ENCODE results near the gene ANKRD23. TPM values are rescaled to one million over a fixed set of nuclear protein-coding genes. Genes with fewer than 3 reads are reported as not detected.

Gene ANKRD23
- total RNA-seq, 1 experiment from 2014 or later: 8.9 TPM

DNA sequence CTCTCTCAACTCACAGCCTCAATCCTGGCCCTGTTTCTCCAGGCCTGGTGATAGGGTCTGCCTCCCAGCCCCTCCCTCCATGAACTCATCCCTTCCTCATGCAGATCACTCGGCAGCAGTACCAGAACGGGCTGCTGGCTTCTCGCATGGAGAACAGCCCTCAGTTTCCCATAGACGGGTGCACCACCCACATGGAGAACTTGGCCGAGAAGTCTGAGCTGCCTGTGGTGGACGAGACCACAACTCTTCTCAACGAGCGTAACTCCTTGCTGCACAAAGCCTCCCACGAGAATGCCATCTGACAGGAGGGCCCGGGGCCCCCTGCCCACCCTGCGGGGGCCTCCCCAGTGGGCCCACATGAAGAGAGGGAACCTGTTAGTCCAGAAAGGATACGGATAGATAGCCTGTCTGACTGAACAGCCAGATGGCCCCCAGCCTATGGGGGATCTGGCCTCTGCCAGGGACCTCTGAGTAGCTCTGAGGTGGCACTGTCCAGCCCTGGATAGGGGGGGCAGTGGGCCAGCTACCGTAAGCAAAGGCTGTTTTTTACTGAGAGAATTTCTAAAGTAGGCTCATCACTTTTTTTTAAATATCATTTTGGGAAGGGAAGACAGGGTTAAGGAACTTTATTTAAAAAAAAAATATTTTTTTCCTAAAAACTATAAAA is 34.5 kb downstream of the ANKRD23 start:
- no TSS peak for BruUV-seq (replicated peaks)
- H4K20me1 ChIP-seq (ENCODE audit: insufficient read depth): no peaks in the 10 kb centered on the region
- H2AFZ ChIP-seq: no peak overlapping the region
- ChIA-PET POLR2A (ENCODE audit: unreplicated experiment) (no interaction called here), CTCF (no interaction called here)
- no peaks in the 10 kb centered on the region for H3K27me3 ChIP-seq (ENCODE audit: insufficient read depth, low read depth)
- H3K9me3 ChIP-seq (ENCODE audit: insufficient read depth, low read depth): no peaks in the 10 kb centered on the region
- no peak for TF ChIP-seq EZH2 (IDR thresholded peaks at IDR 0.05; ENCODE audit: low read depth)
- TF ChIP-seq, protein P1, sequence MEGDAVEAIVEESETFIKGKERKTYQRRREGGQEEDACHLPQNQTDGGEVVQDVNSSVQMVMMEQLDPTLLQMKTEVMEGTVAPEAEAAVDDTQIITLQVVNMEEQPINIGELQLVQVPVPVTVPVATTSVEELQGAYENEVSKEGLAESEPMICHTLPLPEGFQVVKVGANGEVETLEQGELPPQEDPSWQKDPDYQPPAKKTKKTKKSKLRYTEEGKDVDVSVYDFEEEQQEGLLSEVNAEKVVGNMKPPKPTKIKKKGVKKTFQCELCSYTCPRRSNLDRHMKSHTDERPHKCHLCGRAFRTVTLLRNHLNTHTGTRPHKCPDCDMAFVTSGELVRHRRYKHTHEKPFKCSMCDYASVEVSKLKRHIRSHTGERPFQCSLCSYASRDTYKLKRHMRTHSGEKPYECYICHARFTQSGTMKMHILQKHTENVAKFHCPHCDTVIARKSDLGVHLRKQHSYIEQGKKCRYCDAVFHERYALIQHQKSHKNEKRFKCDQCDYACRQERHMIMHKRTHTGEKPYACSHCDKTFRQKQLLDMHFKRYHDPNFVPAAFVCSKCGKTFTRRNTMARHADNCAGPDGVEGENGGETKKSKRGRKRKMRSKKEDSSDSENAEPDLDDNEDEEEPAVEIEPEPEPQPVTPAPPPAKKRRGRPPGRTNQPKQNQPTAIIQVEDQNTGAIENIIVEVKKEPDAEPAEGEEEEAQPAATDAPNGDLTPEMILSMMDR (conservative IDR thresholded peaks at IDR 0.05): no peak
- no peak overlapping the region for H3K27ac ChIP-seq
- no peak for DNase-seq
- no peaks in the 10 kb centered on the region for H3K9me2 ChIP-seq (ENCODE audit: insufficient read depth)
- peaks cover 3% of the 10 kb centered on the region for H3F3A ChIP-seq (ENCODE audit: insufficient read depth, low read depth)
- H3K4me1 ChIP-seq (replicated peaks; ENCODE audit: insufficient read depth): no peaks in the 10 kb centered on the region
- H3K79me2 ChIP-seq (ENCODE audit: low read depth): no peaks in the 10 kb centered on the region
- intact Hi-C loops (cut with micrococcal nuclease; ENCODE audit: unreplicated experiment): no loop called here
- H3K36me3 ChIP-seq (ENCODE audit: low read depth): no peaks in the 10 kb centered on the region
- no peak overlapping the region for H3K4me3 ChIP-seq
- H3K4me2 ChIP-seq: no peak overlapping the region

DNA sequence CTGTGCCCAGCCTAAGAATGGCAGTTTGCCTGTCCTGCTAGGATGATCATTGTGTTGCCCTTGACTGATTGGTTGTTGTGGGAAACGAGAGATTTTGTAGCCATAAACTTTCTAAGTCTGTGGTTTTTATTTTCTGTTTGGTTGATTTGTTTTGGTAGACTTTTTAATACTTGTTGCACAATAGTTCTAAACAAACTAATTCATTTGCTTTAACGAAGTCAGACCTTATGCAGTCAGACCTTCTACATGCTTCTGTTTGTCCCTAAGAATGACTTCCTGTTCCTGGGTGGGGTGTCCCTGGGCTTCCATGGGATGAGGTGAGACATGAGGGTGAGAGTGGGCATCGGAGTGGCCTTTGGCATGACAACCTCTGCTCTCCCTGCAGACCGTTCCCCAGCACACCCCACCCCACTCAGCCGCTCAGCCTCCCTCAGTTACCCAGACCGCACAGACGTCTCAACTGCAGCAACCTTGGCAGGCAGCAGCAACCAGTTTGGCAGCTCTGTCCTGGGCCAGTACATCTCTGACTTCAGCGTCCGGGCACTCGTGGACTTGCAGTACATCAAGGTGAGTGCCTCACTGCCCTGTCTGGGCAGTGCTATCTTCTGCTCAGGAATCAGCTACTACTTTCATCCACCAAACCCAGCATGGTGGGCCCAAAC is 35.5 kb downstream of the ANKRD23 start:
- Histone ChIP-seq H3K27ac (no peak overlapping the region), H3K4me1 (replicated peaks; ENCODE audit: insufficient read depth) (no peaks in the 10 kb centered on the region), H3K36me3 (ENCODE audit: low read depth) (no peaks in the 10 kb centered on the region), H3K9me3 (ENCODE audit: insufficient read depth, low read depth) (no peaks in the 10 kb centered on the region), H3K4me3 (no peak overlapping the region), H4K20me1 (ENCODE audit: insufficient read depth) (no peaks in the 10 kb centered on the region), H2AFZ (no peak overlapping the region), H3K9me2 (ENCODE audit: insufficient read depth) (no peaks in the 10 kb centered on the region), H3K79me2 (ENCODE audit: low read depth) (no peaks in the 10 kb centered on the region), H3F3A (ENCODE audit: insufficient read depth, low read depth) (peaks cover 3% of the 10 kb centered on the region), H3K27me3 (ENCODE audit: insufficient read depth, low read depth) (no peaks in the 10 kb centered on the region), H3K4me2 (no peak overlapping the region)
- intact Hi-C loops (cut with micrococcal nuclease; ENCODE audit: unreplicated experiment): no loop called here
- BruUV-seq (replicated peaks): no TSS peak
- DNase-seq: no peak
- ChIA-PET POLR2A (ENCODE audit: unreplicated experiment) (no interaction called here), CTCF (no interaction called here)
- TF ChIP-seq, protein P1 (conservative IDR thresholded peaks at IDR 0.05): no peak
- no peak for TF ChIP-seq EZH2 (IDR thresholded peaks at IDR 0.05; ENCODE audit: low read depth)

- Histone ChIP-seq H3K4me2 (no peak overlapping the region), H2AFZ (no peak overlapping the region), H3K9me3 (ENCODE audit: insufficient read depth, low read depth) (no peaks in the 10 kb centered on the region), H3K27me3 (ENCODE audit: insufficient read depth, low read depth) (no peaks in the 10 kb centered on the region), H3K4me1 (replicated peaks; ENCODE audit: insufficient read depth) (no peaks in the 10 kb centered on the region), H3K79me2 (ENCODE audit: low read depth) (no peaks in the 10 kb centered on the region), H3K4me3 (no peak overlapping the region), H3K36me3 (ENCODE audit: low read depth) (no peaks in the 10 kb centered on the region), H3K27ac (no peak overlapping the region), H4K20me1 (ENCODE audit: insufficient read depth) (no peaks in the 10 kb centered on the region), H3K9me2 (ENCODE audit: insufficient read depth) (no peaks in the 10 kb centered on the region), H3F3A (ENCODE audit: insufficient read depth, low read depth) (peaks cover 9% of the 10 kb centered on the region; the same call in 1 of the 2 replicates)
- BruUV-seq (replicated peaks): no TSS peak
- ChIA-PET CTCF (no interaction called here), POLR2A (ENCODE audit: unreplicated experiment) (interaction anchor here (0.6 kb wide), 1 partner anchor 39 kb away, joined by 7 read pairs; no protein-coding TSS in a partner anchor)
- TF ChIP-seq, protein P1 (conservative IDR thresholded peaks at IDR 0.05): no peak
- no peak for TF ChIP-seq EZH2 (IDR thresholded peaks at IDR 0.05; ENCODE audit: low read depth)
- DNase-seq: no peak
- intact Hi-C loops (cut with micrococcal nuclease; ENCODE audit: unreplicated experiment): no loop called here
Observed at GRCh38 chr2:96807127-96807471, 36.7 kb downstream of the ANKRD23 start.
